ENCODE results near the gene FGF22.

Gene FGF22

DNA sequence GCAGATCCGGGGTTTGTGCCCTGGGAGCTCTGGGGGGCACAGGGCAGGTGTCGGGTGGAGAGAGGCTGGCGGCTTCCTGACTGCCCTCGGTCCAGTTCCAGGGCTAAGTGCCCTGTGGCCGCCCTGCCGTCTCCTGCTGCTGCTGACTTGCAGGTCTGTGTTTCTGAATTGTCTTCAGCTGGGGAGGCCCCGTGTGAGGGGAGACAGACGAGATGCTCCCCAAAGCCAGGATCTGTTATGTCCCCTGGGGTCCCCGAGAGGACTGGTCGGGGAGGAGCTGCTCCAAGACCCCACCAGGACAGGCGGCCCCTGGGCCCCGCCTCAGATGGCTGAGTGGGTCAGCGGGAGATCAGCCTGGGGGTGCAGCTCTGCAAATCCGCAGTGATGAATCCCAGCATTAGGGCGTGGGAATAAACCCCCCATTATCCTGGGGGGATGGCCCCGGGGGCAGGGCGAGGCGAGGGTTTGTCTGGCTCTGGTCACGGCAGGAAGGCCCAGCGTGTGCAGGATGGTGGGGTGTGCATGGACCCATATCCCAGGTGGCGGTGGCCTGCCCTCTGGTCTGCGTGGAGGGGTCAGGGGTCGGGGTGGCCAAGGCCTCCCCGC, 45.3 kb upstream of the FGF22 start:
- TF ChIP-seq, protein P1, sequence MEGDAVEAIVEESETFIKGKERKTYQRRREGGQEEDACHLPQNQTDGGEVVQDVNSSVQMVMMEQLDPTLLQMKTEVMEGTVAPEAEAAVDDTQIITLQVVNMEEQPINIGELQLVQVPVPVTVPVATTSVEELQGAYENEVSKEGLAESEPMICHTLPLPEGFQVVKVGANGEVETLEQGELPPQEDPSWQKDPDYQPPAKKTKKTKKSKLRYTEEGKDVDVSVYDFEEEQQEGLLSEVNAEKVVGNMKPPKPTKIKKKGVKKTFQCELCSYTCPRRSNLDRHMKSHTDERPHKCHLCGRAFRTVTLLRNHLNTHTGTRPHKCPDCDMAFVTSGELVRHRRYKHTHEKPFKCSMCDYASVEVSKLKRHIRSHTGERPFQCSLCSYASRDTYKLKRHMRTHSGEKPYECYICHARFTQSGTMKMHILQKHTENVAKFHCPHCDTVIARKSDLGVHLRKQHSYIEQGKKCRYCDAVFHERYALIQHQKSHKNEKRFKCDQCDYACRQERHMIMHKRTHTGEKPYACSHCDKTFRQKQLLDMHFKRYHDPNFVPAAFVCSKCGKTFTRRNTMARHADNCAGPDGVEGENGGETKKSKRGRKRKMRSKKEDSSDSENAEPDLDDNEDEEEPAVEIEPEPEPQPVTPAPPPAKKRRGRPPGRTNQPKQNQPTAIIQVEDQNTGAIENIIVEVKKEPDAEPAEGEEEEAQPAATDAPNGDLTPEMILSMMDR (IDR thresholded peaks at IDR 0.05): no peak
- TF ChIP-seq ZFX (IDR thresholded peaks at IDR 0.05; ENCODE audit: borderline replicate concordance): no peak
- H3K27ac ChIP-seq: no peak overlapping the region

DNA sequence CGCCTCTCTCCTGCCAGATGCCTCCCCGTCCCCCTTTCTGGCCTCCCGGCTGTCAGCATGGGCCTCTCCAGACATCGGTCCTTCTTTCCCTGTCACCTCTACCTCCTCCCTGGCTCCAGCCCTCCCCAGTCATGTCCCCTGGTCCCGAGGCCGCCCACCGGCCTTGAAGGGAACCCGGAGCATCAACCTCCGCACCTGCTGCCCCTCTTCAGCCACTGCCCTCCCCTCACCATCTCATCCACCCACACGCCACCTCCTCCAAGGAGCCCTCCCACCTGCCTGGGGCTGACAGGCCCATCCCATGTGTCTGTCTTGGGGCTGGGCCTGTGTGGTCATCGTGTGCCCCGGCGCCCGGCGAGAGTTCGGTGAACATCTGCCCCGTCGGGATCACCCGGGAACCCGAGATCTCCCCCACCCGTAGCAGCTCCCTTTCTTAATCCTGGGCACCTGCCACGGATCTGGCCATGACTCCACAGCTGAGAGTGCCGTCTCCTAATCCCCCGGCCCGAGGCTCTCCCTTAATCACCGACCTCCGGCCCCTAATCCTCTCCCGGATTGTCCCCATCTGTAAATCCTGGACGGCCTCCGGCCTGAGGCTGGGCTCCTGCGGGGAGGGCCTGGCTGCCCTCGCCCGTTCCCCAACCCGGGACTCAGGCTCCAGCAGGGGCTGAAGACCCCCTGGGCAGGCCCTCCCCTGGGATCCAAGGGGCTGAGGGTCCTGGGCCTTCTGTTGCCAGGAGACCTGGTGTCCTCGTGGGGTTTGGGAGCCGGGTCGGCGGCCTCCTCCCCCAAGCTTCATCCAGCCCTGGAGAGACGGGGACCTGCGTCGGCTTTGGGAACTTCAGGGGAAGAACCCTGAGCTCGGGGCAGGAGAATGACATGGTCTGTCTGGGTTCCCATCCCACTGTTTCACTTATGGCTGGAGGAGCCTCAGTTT, 44.1 kb upstream of the FGF22 start:
- TF ChIP-seq, protein P1 (IDR thresholded peaks at IDR 0.05): no peak
- TF ChIP-seq ZFX (IDR thresholded peaks at IDR 0.05; ENCODE audit: borderline replicate concordance): no peak
- H3K27ac ChIP-seq: no peak overlapping the region

DNA sequence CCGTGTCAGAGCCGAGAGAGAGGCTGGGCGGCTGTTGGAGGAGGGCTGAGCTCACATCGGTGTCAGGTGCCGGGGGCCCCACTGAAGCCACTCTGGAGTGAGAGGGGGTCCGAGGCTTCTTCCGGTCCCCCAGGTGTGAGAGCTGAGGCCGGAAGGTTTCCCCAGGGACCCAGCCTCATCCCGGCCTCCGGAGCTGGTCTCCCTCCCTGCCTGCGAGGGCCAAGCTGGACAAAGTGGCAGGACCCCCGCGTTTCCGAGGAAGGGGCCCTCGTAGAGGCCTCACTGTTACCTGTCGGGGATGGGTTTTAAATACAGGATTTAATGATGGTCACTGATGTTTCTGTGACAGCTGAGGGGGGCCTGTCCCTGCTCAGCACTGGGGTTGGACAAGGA, 43.4 kb upstream of the FGF22 start:
- H3K27ac ChIP-seq: no peak overlapping the region
- TF ChIP-seq ZFX (IDR thresholded peaks at IDR 0.05; ENCODE audit: borderline replicate concordance): no peak
- TF ChIP-seq, protein P1 (IDR thresholded peaks at IDR 0.05): no peak

DNA sequence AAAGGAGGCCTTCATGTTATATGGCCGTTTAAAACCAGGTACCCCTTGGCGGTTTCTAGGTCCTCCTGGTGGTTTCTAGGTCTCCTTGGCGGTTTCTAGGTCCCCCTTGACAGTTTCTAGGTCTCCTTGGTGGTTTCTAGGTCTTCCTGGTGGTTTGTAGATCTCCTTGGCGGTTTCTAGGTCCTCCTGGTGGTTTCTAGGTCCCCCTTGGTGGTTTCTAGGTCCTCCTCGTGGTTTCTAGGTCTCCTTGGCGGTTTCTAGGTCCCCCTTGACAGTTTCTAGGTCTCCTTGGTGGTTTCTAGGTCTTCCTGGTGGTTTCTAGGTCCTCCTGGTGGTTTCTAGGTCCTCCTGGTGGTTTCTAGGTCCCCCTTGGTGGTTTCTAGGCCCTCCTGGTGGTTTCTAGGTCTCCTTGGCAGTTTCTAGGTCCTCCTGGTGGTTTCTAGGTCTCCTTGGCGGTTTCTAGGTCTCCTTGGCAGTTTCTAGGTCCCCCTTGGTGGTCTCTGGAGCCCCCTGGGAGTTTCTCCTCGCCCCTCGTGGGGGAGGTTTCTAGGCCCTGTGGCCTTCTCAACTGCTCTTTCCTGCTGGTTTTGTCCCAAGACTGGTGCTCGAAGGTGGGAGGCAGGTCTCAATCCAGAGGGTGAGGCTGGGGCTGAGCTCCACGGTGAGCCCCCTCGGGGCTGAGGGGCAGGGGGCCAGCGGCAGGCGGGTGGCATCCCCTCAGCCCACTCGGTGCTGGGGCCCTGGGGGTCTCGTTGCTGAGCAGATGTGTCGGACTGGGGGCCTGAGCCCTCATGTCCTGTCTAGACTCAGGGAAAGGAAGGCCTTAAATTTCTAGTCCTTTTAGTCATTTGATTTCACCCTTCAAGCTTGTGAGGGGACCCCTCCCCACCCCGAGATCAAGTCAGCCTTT, 42.0 kb upstream of the FGF22 start:
- H3K27ac ChIP-seq: no peak overlapping the region
- TF ChIP-seq, protein P1 (IDR thresholded peaks at IDR 0.05): no peak
- no peak for TF ChIP-seq ZFX (IDR thresholded peaks at IDR 0.05; ENCODE audit: borderline replicate concordance)

DNA sequence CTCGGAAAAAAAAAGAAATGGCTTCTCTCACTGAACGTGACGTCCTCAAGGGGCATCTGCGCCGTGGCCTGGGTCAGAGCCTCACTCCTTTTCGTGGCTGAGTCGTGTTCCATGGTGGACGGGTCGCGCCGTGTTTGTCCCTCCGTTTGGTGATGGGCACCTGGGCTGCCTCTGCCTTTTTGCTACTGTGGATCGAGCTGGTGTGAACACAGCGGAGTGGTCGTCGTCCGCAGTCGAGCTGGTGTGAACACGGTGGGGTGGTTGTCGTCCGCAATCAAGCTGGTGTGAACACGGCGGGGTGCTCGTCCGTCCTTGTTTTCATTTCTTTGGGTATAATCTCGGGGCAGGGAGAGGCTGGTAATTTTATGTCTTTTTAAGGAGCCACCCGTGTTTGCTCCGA, 38.4 kb upstream of the FGF22 start:
- TF ChIP-seq, protein P1 (IDR thresholded peaks at IDR 0.05): no peak
- no peak overlapping the region for H3K27ac ChIP-seq

DNA sequence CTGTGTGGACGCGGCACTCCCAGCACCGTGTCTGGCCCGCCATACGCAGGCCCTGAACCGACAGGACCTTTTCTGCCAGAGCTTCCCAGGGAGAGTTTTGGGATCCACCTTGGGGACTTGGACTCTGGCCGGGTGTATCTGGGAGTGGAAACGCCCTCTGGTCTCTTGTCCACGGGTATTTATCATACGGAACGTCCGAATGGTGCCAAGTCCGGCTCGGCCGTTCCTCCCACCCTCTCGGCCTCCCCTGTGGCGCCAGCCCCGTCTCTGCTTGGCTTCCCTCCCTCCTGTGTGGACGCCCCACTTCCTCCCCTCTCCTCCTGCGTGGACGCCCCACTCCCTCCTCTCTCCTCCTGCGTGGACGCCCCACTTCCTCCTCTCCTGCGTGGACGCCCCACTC, 37.9 kb upstream of the FGF22 start:
- TF ChIP-seq, protein P1 (IDR thresholded peaks at IDR 0.05): no peak
- no peak for TF ChIP-seq ZFX (IDR thresholded peaks at IDR 0.05; ENCODE audit: borderline replicate concordance)
- no peak overlapping the region for H3K27ac ChIP-seq
